SK-N-SH treated with all-trans-retinoic acid at 6 μM for 48 hours (cell line): ENCODE results near the gene ARHGAP9.

ENCODE experiments used
- CSDC2 ChIP-seq: fragments of 250-450 bp; sonication (Bioruptor Pico); IDR thresholded peaks from 2 replicates; pipeline ENCODE4 v1.5.0; 2020; ENCODE audit warnings: mild to moderate bottlenecking, moderate library complexity
- GLIS3 ChIP-seq: fragments of 250-450 bp; sonication (Bioruptor Pico); IDR thresholded peaks from 2 replicates; pipeline ENCODE4 v1.5.0; 2020; ENCODE audit warnings: mild to moderate bottlenecking, moderate library complexity
- ZFP3 ChIP-seq: fragments of 250-450 bp; sonication (Bioruptor Pico); IDR thresholded peaks from 2 replicates; pipeline ENCODE4 v1.5.0; 2020; ENCODE audit warnings: mild to moderate bottlenecking, moderate library complexity
- ZNF70 ChIP-seq: fragments of 450-650 bp; formaldehyde crosslinking; IDR thresholded peaks from 2 replicates; pipeline ENCODE4 v1.5.0; 2020; ENCODE audit warnings: mild to moderate bottlenecking, moderate library complexity
- TF ChIP-seq, protein P1 (sequence below): fragments of 250-450 bp; sonication (Bioruptor Pico); IDR thresholded peaks from 2 replicates; pipeline ENCODE4 v1.5.1; 2020; ENCODE audit warnings: low read depth, mild to moderate bottlenecking, moderate library complexity

DNA sequence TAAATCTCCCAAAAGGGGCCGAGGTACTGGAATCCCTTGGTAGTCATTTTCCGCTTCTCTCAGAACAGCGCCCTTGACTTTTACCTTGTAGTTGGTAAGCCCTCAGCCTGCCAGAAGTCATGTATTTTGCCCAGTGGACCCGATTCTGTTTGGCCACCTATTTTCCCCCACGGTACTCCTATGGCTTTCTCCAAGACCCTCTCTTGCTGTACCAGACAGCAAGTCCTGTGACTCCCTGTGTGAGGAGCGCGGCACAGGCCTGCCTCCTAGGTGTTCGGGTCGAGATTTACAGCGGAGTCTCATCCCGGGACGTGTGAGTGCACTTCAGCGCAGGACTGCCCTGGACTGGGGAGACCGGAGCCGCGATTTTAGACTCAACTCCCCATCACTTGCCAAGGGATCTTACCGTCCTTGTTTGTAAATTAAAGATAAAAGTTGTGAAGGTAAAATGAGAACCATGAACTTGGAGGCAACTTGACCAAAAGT, 41.9 kb upstream of the ARHGAP9 start:
- TF ChIP-seq, protein P1, sequence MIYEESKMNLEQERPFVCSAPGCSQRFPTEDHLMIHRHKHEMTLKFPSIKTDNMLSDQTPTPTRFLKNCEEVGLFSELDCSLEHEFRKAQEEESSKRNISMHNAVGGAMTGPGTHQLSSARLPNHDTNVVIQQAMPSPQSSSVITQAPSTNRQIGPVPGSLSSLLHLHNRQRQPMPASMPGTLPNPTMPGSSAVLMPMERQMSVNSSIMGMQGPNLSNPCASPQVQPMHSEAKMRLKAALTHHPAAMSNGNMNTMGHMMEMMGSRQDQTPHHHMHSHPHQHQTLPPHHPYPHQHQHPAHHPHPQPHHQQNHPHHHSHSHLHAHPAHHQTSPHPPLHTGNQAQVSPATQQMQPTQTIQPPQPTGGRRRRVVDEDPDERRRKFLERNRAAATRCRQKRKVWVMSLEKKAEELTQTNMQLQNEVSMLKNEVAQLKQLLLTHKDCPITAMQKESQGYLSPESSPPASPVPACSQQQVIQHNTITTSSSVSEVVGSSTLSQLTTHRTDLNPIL (CRISPR knock-in tag), result no peak
- TF ChIP-seq GLIS3 (CRISPR knock-in tag), result no peak
- no peak for TF ChIP-seq ZNF70
- no peak for TF ChIP-seq CSDC2 (CRISPR knock-in tag)
- TF ChIP-seq ZFP3 (CRISPR knock-in tag), result no peak
